T-cell (primary cell): ENCODE measurements around the gene MBOAT1. TPM values are rescaled to one million over a fixed set of nuclear protein-coding genes. Genes with fewer than 3 reads are reported as not detected.

Source experiments
- ATAC-seq, 4 experiments: fragments of 200-7000 bp in 3 of 4; fragments of 150-1000 bp in 1 of 4; cut with Tn5 transposase; replicated peaks in 1 of 4; 1 replicate in 3 of 4; 2 replicates in 1 of 4; pipeline ENCODE4 v1.10.0; 2021; ENCODE audit warnings: moderate library complexity in 3 of 4, mild to moderate bottlenecking in 2 of 4, moderate number of reproducible peaks in 1 of 4
- CTCF ChIA-PET, 2 donors: fragments of 300-600 bp; sonication (Branson Sonifier 250); formaldehyde crosslinking; loops; one replicate each; lab custom pipeline; 2022; ENCODE audit warnings: antibody characterized with exemption in 2 of 2; lab: Charles Lee
- POLR2A ChIA-PET, 2 donors: fragments of 300-600 bp; sonication (Branson Sonifier 250); formaldehyde crosslinking; loops; one replicate each; lab custom pipeline; 2022; ENCODE audit warnings: antibody characterized with exemption in 2 of 2; lab: Charles Lee
- DNase-seq, 35 experiments: peaks; one replicate each; pipeline versions ENCODE4 v3.0.0 to v3.0.0-alpha.2; 2013 to 2023
- H3K27ac ChIP-seq: one replicate; pipeline ENCODE4 v1.5.1; 2013; ENCODE audit warnings: low read length
- H3K27me3 ChIP-seq, 2 experiments: replicated peaks in 1 of 2; 1 replicate in 1 of 2; 2 replicates in 1 of 2; pipeline versions ENCODE4 v1.6.1 to v1.7.0; 2013; ENCODE audit warnings: low read length in 1 of 2, mixed read lengths in 1 of 2; ENCODE audit not compliant: control insufficient read depth in 2 of 2, insufficient read depth in 2 of 2; ENCODE audit errors: extremely low read depth in 1 of 2
- H3K36me3 ChIP-seq, 2 donors: 1 replicate in 1 of 2; 2 replicates in 1 of 2; pipeline versions ENCODE4 v1.6.1 to v1.7.0; 2013; ENCODE audit warnings: low read length in 1 of 2; ENCODE audit not compliant: control insufficient read depth in 2 of 2, insufficient read depth in 1 of 2; ENCODE audit errors: extremely low read depth in 1 of 2
- H3K4me1 ChIP-seq, 2 experiments: 1 replicate in 1 of 2; 2 replicates in 1 of 2; pipeline versions ENCODE4 v1.6.1 to v1.7.0; 2013; ENCODE audit warnings: low read length in 2 of 2, mixed read lengths in 1 of 2; ENCODE audit not compliant: insufficient read depth in 2 of 2, control insufficient read depth in 1 of 2; ENCODE audit errors: extremely low read depth in 1 of 2
- H3K4me3 ChIP-seq, 2 donors: 1 replicate in 1 of 2; 2 replicates in 1 of 2; pipeline versions ENCODE4 v1.5.1 to v1.7.0; 2013; ENCODE audit warnings: mild to moderate bottlenecking in 2 of 2, low read length in 1 of 2, moderate library complexity in 1 of 2; ENCODE audit not compliant: control insufficient read depth in 1 of 2; ENCODE audit errors: extremely low read depth in 1 of 2
- H3K9me3 ChIP-seq: 2 replicates; pipeline ENCODE4 v1.7.0; 2013
- H3K27ac Mint-ChIP-seq, 2 donors: one replicate each; pipeline ENCODE4 v1.8.0; 2020 to 2021; ENCODE audit warnings: mild to moderate bottlenecking in 2 of 2, mixed read lengths in 2 of 2
- H3K27me3 Mint-ChIP-seq, 2 donors: one replicate each; pipeline ENCODE4 v1.8.0; 2021 to 2022; ENCODE audit warnings: mixed read lengths in 2 of 2
- H3K36me3 Mint-ChIP-seq: one replicate; pipeline ENCODE4 v1.8.0; 2021; ENCODE audit warnings: mixed read lengths
- H3K4me1 Mint-ChIP-seq, 3 donors: one replicate each; pipeline ENCODE4 v1.8.0; 2020 to 2022; ENCODE audit warnings: mixed read lengths in 3 of 3, mild to moderate bottlenecking in 1 of 3
- H3K4me3 Mint-ChIP-seq, 3 donors: one replicate each; pipeline ENCODE4 v1.8.0; 2020 to 2022; ENCODE audit warnings: mild to moderate bottlenecking in 3 of 3, mixed read lengths in 3 of 3, moderate library complexity in 3 of 3
- H3K9me3 Mint-ChIP-seq, 3 donors: one replicate each; pipeline ENCODE4 v1.8.0; 2020 to 2022; ENCODE audit warnings: mixed read lengths in 3 of 3
- WGBS: methylation state at CpG from one replicate; pipeline ENCODE4 v1.1.5; 2013; ENCODE audit warnings: missing lambda C conversion rate; ENCODE audit not compliant: insufficient coverage; 5-methylcytosine and 5-hydroxymethylcytosine counted together
- total RNA-seq, 35 experiments: library from RNA in 6 of 35; stranded (reverse) in 6 of 35; fragments of 120-200 nt in 1 of 35; gene quantifications; one replicate each; pipeline versions ENCODE4 v1.2.1 to v1.2.4 and lab custom pipeline; 2013 to 2026

Gene MBOAT1
- total RNA-seq, 5 donors from 2014 or later (not counting 1 experiment from before 2014, with no cell fraction given) = 8.3 to 21.5 (median 12.0) TPM

DNA sequence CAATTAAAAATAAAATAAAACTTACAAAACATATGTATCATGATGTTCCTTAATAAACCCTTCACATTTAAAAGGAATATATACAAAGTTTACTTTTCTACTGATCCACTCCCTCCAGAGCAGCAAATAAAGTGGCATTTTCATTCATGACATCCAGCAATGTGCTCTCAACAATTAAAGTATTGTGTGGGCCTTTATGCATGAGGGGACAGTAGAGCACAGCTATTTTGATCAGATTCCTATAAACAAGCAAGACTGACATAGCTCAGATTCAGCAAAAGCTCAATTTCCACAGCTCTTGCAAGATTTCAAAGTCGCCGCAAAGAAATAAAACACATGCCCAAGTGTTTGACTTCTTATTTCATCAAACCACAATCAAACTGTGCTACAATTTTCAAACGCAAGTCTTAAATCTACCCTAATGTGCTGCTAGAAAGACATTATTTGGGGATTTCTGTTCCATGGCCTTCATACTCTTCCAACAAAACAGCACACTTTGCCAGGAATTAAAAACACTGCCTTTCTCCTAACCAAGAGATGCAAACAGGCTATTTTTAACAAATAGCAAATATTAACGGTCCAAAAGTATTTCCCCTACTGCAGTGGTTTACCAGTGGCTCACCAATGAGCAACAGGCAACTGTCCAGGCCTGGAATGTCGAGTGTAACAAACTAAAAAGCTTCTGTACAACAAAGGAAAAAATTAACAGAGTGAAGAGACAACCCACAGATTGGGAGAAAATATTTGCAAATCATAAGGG is 52.3 kb downstream of the MBOAT1 start:
- Histone ChIP-seq H3K27ac (no peak overlapping the region), H3K4me3 (no peak overlapping the region), H3K27me3 (no peaks in the 10 kb centered on the region), H3K9me3 (no peaks in the 10 kb centered on the region), H3K4me1 (no peaks in the 10 kb centered on the region), H3K36me3 (peaks cover 0 to 3% of the 10 kb centered on the region in 2 donors)
- DNase-seq (no peak), ATAC-seq (no peak)
- Mint-ChIP-seq H3K27ac (no peak overlapping the region), H3K4me3 (no peak overlapping the region), H3K36me3 (peaks cover 2% of the 10 kb centered on the region), H3K4me1 (peaks cover 0 to 2% (median 0%) of the 10 kb centered on the region in 3 donors), H3K27me3 (no peaks in the 10 kb centered on the region), H3K9me3 (no peaks in the 10 kb centered on the region)
- WGBS = 82% methylated on average over 4 of the region's 5 CpGs
- ChIA-PET CTCF (no interaction called here), POLR2A (no interaction called here)

DNA sequence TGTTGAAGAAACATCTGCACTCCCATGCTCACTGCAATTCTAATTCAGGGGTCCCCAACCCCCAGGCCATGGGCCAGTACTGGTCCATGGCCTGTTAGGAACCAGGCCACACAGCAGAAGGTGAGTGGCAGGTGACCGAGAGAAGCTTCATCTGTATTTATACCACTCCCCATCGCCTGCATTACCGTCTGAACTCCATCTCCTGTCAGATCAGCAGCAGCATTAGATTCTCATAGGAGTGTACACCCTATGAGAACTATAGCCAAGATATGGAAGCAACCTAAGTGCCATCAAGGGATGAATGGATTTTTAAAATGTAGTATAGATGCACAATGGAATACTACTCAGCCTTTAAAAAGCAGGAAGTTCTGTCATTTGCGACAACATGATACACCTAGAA is 53.2 kb downstream of the MBOAT1 start:
- Mint-ChIP-seq H3K9me3 (no peaks in the 10 kb centered on the region), H3K27me3 (no peaks in the 10 kb centered on the region), H3K4me3 (no peak overlapping the region), H3K27ac (no peak overlapping the region), H3K36me3 (peaks cover 2% of the 10 kb centered on the region), H3K4me1 (peaks cover 0 to 2% (median 0%) of the 10 kb centered on the region in 3 donors)
- Histone ChIP-seq H3K4me1 (no peaks in the 10 kb centered on the region), H3K9me3 (no peaks in the 10 kb centered on the region), H3K27me3 (no peaks in the 10 kb centered on the region), H3K4me3 (no peak overlapping the region), H3K36me3 (peaks cover 0 to 1% of the 10 kb centered on the region in 2 donors), H3K27ac (no peak overlapping the region)
- ChIA-PET POLR2A (no interaction called here), CTCF (no interaction called here)
- ATAC-seq (no peak), DNase-seq (no peak)
- 100% methylated on average over 1 of the region's 4 CpGs for WGBS

DNA sequence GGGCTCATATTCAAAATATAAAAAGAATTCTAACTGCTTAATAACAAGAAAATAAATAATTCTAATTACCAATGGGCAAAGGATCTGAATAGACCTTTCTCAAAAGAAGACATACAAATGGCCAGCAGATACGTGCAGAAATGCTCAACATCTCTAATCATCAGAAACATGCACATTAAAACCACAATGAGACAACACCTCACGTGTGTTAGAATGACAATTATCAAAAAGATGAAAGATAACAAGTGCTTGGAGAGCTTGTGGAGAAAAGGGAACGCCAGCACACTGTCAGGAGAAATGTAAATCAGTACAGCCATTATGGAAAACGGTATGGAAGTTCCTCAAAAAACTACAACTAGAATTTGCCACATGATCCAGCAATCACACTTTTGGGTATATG is 53.6 kb downstream of the MBOAT1 start:
- H3K27ac ChIP-seq = no peak overlapping the region
- H3K27me3 Mint-ChIP-seq = no peaks in the 10 kb centered on the region
- no peak overlapping the region for H3K4me3 Mint-ChIP-seq
- no peak for DNase-seq
- ChIA-PET POLR2A (no interaction called here), CTCF (no interaction called here)
- H3K36me3 Mint-ChIP-seq = peaks cover 2% of the 10 kb centered on the region
- H3K4me3 ChIP-seq = no peak overlapping the region
- ATAC-seq = no peak
- no CpG with 5 or more reads among the region's 4 CpGs for WGBS
- no peaks in the 10 kb centered on the region for H3K4me1 ChIP-seq
- H3K27me3 ChIP-seq = no peaks in the 10 kb centered on the region
- no peaks in the 10 kb centered on the region for H3K36me3 ChIP-seq
- peaks cover 0 to 2% (median 0%) of the 10 kb centered on the region in 3 donors for H3K4me1 Mint-ChIP-seq
- H3K9me3 Mint-ChIP-seq = no peaks in the 10 kb centered on the region
- H3K9me3 ChIP-seq = no peaks in the 10 kb centered on the region
- no peak overlapping the region for H3K27ac Mint-ChIP-seq

DNA sequence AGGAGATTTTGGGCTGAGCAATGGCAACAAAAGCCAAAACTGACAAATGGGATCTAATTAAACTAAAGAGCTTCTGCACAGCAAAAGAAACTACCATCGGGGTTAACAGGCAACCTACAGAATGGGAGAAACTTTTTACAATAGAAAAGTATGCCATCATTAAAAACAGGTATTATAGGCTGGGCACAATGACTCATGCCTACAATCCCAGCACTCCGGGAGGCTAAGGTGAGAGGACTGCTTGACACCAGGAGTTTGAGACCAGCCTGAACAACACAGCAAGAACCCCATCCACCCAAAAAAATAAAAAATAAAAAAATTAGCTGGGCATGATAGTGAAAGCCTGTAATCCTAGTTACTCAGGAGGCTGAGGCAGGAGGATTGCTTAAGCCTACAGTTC is 55.4 kb downstream of the MBOAT1 start:
- POLR2A ChIA-PET = interaction anchor here in 1 of 2 donors (0.6 kb wide), 1 partner anchor 24 kb away, joined by 5 read pairs; no protein-coding TSS in a partner anchor
- Histone ChIP-seq H3K27me3 (no peaks in the 10 kb centered on the region), H3K4me3 (no peak overlapping the region), H3K36me3 (no peaks in the 10 kb centered on the region), H3K9me3 (no peaks in the 10 kb centered on the region), H3K4me1 (no peaks in the 10 kb centered on the region), H3K27ac (no peak overlapping the region)
- no CpG with 5 or more reads among the region's 2 CpGs for WGBS
- Mint-ChIP-seq H3K9me3 (no peaks in the 10 kb centered on the region), H3K27me3 (no peaks in the 10 kb centered on the region), H3K36me3 (peaks cover 5% of the 10 kb centered on the region), H3K4me3 (no peak overlapping the region), H3K4me1 (peaks cover 0 to 2% (median 0%) of the 10 kb centered on the region in 3 donors), H3K27ac (no peak overlapping the region)
- CTCF ChIA-PET = interaction anchor here in 1 of 2 donors (0.6 kb wide), 1 partner anchor 45 kb away, joined by 3 read pairs; no protein-coding TSS in a partner anchor
- ATAC-seq (no peak), DNase-seq (no peak)

DNA sequence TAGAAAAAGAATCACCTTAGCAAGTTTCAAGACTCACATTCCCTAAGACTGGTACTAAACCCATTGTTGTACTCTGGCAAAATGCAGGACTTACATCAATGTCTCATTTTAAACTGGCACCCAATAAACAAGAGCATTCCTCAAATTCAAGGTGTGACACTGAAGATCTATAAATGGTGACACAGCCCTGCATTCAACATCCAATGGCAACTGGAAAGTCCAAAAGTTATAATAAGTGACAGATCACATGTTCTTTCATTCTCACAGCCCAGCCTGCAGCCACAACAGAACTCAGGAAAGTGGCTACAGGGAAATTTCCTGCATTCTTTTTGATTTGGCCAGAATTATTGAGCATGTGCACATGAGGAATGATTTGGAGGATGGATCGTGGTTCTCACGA is 57.5 kb downstream of the MBOAT1 start:
- H3K27me3 Mint-ChIP-seq = no peaks in the 10 kb centered on the region
- H3K36me3 ChIP-seq = peaks cover 0 to 9% of the 10 kb centered on the region in 2 donors
- peaks cover 0 to 2% (median 0%) of the 10 kb centered on the region in 3 donors for H3K4me1 Mint-ChIP-seq
- no peaks in the 10 kb centered on the region for H3K9me3 ChIP-seq
- no peak overlapping the region for H3K4me3 Mint-ChIP-seq
- peaks cover 15% of the 10 kb centered on the region for H3K36me3 Mint-ChIP-seq
- H3K27ac ChIP-seq = no peak overlapping the region
- ATAC-seq (no peak), DNase-seq (no peak)
- H3K4me1 ChIP-seq = no peaks in the 10 kb centered on the region
- 100% methylated on average over 2 of the region's 2 CpGs for WGBS
- H3K9me3 Mint-ChIP-seq = no peaks in the 10 kb centered on the region
- no peak overlapping the region for H3K27ac Mint-ChIP-seq
- POLR2A ChIA-PET = no interaction called here
- H3K27me3 ChIP-seq = no peaks in the 10 kb centered on the region
- no peak overlapping the region for H3K4me3 ChIP-seq
- CTCF ChIA-PET = no interaction called here

DNA sequence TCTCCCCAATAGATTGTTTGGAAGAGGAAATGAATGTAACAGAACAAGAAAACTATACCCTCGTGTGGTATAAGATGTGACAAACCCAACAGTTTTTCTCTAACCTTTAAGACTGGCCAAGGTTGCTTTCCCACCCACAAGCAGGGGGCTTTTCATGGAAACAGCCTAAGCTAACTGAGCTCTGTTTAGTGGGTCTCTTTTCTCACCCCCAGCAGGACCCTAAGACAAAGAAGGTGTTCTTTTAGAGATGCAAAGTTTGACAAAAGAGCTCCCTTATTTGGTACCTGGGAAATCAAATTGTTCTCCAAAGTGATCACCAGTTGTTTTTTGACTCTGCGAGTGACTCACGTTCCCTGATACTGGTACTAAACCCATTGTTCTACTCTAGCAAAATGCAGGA is 59.1 kb downstream of the MBOAT1 start:
- no peaks in the 10 kb centered on the region for H3K4me1 ChIP-seq
- H3K27ac ChIP-seq = no peak overlapping the region
- no peaks in the 10 kb centered on the region for H3K27me3 ChIP-seq
- Mint-ChIP-seq H3K4me3 (no peak overlapping the region), H3K9me3 (no peaks in the 10 kb centered on the region), H3K27me3 (no peaks in the 10 kb centered on the region), H3K27ac (no peak overlapping the region), H3K36me3 (peaks cover 21% of the 10 kb centered on the region), H3K4me1 (peaks cover 0 to under 1% (median 0%) of the 10 kb centered on the region in 3 donors)
- 94% methylated on average over 2 of the region's 3 CpGs for WGBS
- ChIA-PET POLR2A (interaction anchor here in 1 of 2 donors (0.5 kb wide), 1 partner anchor 332 kb away, joined by 3 read pairs; no protein-coding TSS in a partner anchor), CTCF (no interaction called here)
- DNase-seq (no peak), ATAC-seq (no peak)
- H3K36me3 ChIP-seq = peaks cover 0 to 14% of the 10 kb centered on the region in 2 donors
- no peak overlapping the region for H3K4me3 ChIP-seq
- no peaks in the 10 kb centered on the region for H3K9me3 ChIP-seq
